ENCODE data around the gene NUBPL.

The NUBPL gene

DNA sequence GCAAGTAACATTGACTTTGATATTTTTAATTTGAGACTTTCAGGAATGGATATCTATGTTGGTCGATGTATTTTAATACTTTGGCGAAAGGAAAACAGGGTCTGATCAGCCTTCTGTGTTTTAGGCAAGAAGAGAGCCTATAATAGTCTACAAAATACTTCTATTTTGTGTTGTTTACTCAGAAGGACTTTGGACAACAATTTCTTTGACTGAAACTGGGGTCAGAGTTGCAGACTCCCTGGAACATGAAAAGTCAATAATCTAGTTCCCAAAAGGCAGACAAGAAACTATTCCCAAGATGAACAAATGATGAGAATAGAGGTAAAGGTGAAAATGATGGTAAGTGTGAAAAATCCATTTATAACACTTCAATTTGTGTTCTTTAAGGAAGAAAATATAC lies 10.6 kb upstream of the NUBPL start:
- no peaks in the 10 kb centered on the region for H3K9me3 ChIP-seq (ENCODE audit: insufficient read depth, low read depth, low read length)
- WGBS: 75% methylated on average over 2 of the region's 2 CpGs
- H3K27ac ChIP-seq (ENCODE audit: low read depth, low read length): no peak overlapping the region
- no peaks in the 10 kb centered on the region for H3K4me1 ChIP-seq (ENCODE audit: insufficient read depth, low read length)
- no peak overlapping the region for H3K4me3 ChIP-seq (ENCODE audit: low read length)
- H3K9ac ChIP-seq (ENCODE audit: low read depth, low read length): no peak overlapping the region
- H3K36me3 ChIP-seq (ENCODE audit: insufficient read depth, low read length): no peaks in the 10 kb centered on the region
- H3K27me3 ChIP-seq (ENCODE audit: insufficient read depth, low read length): peaks cover 8% of the 10 kb centered on the region; the same call in 1 of the 2 replicates

DNA sequence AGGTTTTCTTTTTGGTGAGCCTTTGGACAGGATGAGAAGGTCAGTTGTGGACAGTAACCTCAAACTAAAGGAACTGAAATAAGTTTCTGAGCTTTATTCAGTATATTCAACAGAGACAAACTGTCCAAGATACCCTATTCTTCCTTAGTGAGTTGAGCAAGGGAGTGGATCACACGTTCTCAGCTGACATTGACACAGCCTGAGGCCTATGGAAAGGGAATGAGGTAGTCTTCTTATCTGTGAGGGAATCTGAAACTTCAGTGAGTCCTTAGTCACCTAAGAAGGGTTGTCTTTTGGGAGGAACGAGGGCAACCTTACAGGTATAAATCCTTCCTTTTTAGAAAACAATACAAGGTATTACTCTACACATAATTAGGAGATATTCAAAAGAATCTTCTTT lies 5.0 kb upstream of the NUBPL start:
- no peaks in the 10 kb centered on the region for H3K9me3 ChIP-seq (ENCODE audit: insufficient read depth, low read depth, low read length)
- peaks cover 11% of the 10 kb centered on the region; the same call in 1 of the 2 replicates for H3K27me3 ChIP-seq (ENCODE audit: insufficient read depth, low read length)
- no peak overlapping the region for H3K27ac ChIP-seq (ENCODE audit: low read depth, low read length)
- H3K36me3 ChIP-seq (ENCODE audit: insufficient read depth, low read length): no peaks in the 10 kb centered on the region
- H3K4me3 ChIP-seq (ENCODE audit: low read length): no peak overlapping the region
- no peak overlapping the region for H3K9ac ChIP-seq (ENCODE audit: low read depth, low read length)
- 76% methylated on average over 1 of the region's 2 CpGs for WGBS
- H3K4me1 ChIP-seq (ENCODE audit: insufficient read depth, low read length): no peaks in the 10 kb centered on the region

GRCh38 chr14:31559939-31560338 lies 1.3 kb upstream of the NUBPL start:
- no peaks in the 10 kb centered on the region for H3K9me3 ChIP-seq (ENCODE audit: insufficient read depth, low read depth, low read length)
- no peak overlapping the region for H3K4me3 ChIP-seq (ENCODE audit: low read length)
- no peak overlapping the region for H3K27ac ChIP-seq (ENCODE audit: low read depth, low read length)
- WGBS: 96% methylated on average over 21 of the region's 21 CpGs
- 0 out of 2 replicates have a peak, but pooled peaks cover 4% of the 10 kb centered on the region for H3K27me3 ChIP-seq (ENCODE audit: insufficient read depth, low read length)
- H3K36me3 ChIP-seq (ENCODE audit: insufficient read depth, low read length): no peaks in the 10 kb centered on the region
- peaks cover 6% of the 10 kb centered on the region; the same call in 1 of the 2 replicates for H3K4me1 ChIP-seq (ENCODE audit: insufficient read depth, low read length)
- H3K9ac ChIP-seq (ENCODE audit: low read depth, low read length): no peak overlapping the region

DNA sequence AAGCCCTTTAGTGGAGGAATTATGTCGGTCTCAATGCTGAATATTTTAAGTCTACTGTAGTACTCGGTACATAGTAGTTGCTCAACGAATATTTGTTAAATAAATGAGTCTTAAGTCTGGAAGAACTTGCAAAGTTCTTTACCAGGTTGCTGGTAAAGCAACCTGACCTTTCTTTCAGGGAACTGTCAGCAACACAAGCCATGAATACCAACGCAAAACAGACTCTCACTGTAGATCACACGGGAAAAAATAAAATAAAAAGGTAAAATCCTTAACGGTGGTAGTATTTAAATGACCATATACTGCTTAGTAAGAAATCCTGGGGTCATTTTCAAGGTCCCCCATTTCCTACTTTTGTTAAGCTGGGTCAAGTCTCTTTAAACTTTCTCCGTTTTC lies 447 bp upstream of the NUBPL start:
- Histone ChIP-seq H3K9ac (ENCODE audit: low read depth, low read length) (peak overlapping the region; percentile 82), H3K27me3 (ENCODE audit: insufficient read depth, low read length) (0 out of 2 replicates have a peak, but pooled peaks cover 2% of the 10 kb centered on the region), H3K4me3 (ENCODE audit: low read length) (peak overlapping the region; percentile 76), H3K9me3 (ENCODE audit: insufficient read depth, low read depth, low read length) (no peaks in the 10 kb centered on the region), H3K27ac (ENCODE audit: low read depth, low read length) (peak overlapping the region; percentile 51; the same call in 1 of the 2 replicates), H3K4me1 (ENCODE audit: insufficient read depth, low read length) (peaks cover 6% of the 10 kb centered on the region; the same call in 1 of the 2 replicates), H3K36me3 (ENCODE audit: insufficient read depth, low read length) (no peaks in the 10 kb centered on the region)
- 60% methylated on average over 6 of the region's 7 CpGs for WGBS

DNA sequence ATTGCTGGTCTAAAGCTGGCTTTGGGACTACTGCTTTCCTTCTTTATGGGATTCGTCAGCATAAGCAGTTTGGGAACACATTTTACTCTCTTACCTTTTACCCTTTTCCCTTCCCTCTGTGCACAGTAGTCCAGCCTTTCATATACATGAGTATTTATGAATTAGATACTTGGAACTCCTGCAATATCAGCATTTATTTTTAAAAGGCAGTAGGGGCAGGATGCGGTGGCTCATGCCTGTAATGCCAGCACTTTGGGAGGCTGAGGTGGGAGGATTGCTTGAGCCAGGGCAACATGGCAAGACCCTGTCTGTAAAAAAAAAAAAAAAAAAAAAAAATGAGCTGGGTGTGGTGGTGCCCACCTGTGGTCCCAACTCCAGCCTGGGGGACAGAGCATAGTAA lies 3.0 kb downstream of the NUBPL start:
- 97% methylated on average over 2 of the region's 2 CpGs for WGBS
- no peak overlapping the region for H3K4me3 ChIP-seq (ENCODE audit: low read length)
- H3K4me1 ChIP-seq (ENCODE audit: insufficient read depth, low read length): peaks cover 6% of the 10 kb centered on the region; the same call in 1 of the 2 replicates
- no peak overlapping the region for H3K27ac ChIP-seq (ENCODE audit: low read depth, low read length)
- H3K9ac ChIP-seq (ENCODE audit: low read depth, low read length): no peak overlapping the region
- peaks cover 8% of the 10 kb centered on the region; the same call in 1 of the 2 replicates for H3K36me3 ChIP-seq (ENCODE audit: insufficient read depth, low read length)
- H3K9me3 ChIP-seq (ENCODE audit: insufficient read depth, low read depth, low read length): no peaks in the 10 kb centered on the region
- no peaks in the 10 kb centered on the region for H3K27me3 ChIP-seq (ENCODE audit: insufficient read depth, low read length)

- H3K4me1 ChIP-seq (ENCODE audit: insufficient read depth, low read length): peaks cover 6% of the 10 kb centered on the region; the same call in 1 of the 2 replicates
- no peaks in the 10 kb centered on the region for H3K9me3 ChIP-seq (ENCODE audit: insufficient read depth, low read depth, low read length)
- H3K27ac ChIP-seq (ENCODE audit: low read depth, low read length): no peak overlapping the region
- H3K4me3 ChIP-seq (ENCODE audit: low read length): no peak overlapping the region
- peaks cover 8% of the 10 kb centered on the region; the same call in 1 of the 2 replicates for H3K36me3 ChIP-seq (ENCODE audit: insufficient read depth, low read length)
- WGBS: 91% methylated on average over 1 of the region's 1 CpG
- H3K27me3 ChIP-seq (ENCODE audit: insufficient read depth, low read length): no peaks in the 10 kb centered on the region
- H3K9ac ChIP-seq (ENCODE audit: low read depth, low read length): no peak overlapping the region
Observed at GRCh38 chr14:31566456-31566855, 5.3 kb downstream of the NUBPL start.

DNA sequence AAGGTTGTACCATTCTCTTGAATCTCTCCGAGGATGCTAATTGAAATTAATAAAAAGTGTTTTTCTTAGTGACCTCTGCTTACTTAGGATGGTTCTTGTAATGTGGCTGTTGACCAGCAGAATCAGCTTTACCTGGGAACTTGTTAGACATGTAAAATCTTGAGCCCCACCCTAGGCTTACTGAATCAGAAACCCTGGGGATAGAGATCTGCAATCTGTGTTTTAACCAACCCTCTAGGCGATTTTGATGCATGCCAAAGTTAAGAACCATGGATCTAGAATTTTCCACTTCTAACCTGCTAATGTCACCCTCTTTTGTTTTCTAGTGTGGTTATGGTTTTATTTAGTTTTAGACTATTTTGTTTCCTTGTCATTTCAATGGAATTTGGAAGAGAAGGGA lies 6.5 kb downstream of the NUBPL start:
- H3K27me3 ChIP-seq (ENCODE audit: insufficient read depth, low read length): no peaks in the 10 kb centered on the region
- H3K27ac ChIP-seq (ENCODE audit: low read depth, low read length): no peak overlapping the region
- no peaks in the 10 kb centered on the region for H3K4me1 ChIP-seq (ENCODE audit: insufficient read depth, low read length)
- no peaks in the 10 kb centered on the region for H3K9me3 ChIP-seq (ENCODE audit: insufficient read depth, low read depth, low read length)
- peaks cover 8% of the 10 kb centered on the region; the same call in 1 of the 2 replicates for H3K36me3 ChIP-seq (ENCODE audit: insufficient read depth, low read length)
- 98% methylated on average over 2 of the region's 2 CpGs for WGBS
- no peak overlapping the region for H3K4me3 ChIP-seq (ENCODE audit: low read length)
- H3K9ac ChIP-seq (ENCODE audit: low read depth, low read length): no peak overlapping the region

- Histone ChIP-seq H3K4me3 (ENCODE audit: low read length) (no peak overlapping the region), H3K9me3 (ENCODE audit: insufficient read depth, low read depth, low read length) (no peaks in the 10 kb centered on the region), H3K4me1 (ENCODE audit: insufficient read depth, low read length) (no peaks in the 10 kb centered on the region), H3K27me3 (ENCODE audit: insufficient read depth, low read length) (no peaks in the 10 kb centered on the region), H3K27ac (ENCODE audit: low read depth, low read length) (no peak overlapping the region), H3K36me3 (ENCODE audit: insufficient read depth, low read length) (peaks cover 8% of the 10 kb centered on the region; the same call in 1 of the 2 replicates), H3K9ac (ENCODE audit: low read depth, low read length) (no peak overlapping the region)
- 98% methylated on average over 2 of the region's 5 CpGs for WGBS
Observed at GRCh38 chr14:31568161-31568560, 7.0 kb downstream of the NUBPL start.

- H3K36me3 ChIP-seq (ENCODE audit: insufficient read depth, low read length): peaks cover 8% of the 10 kb centered on the region; the same call in 1 of the 2 replicates
- H3K9ac ChIP-seq (ENCODE audit: low read depth, low read length): no peak overlapping the region
- no peaks in the 10 kb centered on the region for H3K27me3 ChIP-seq (ENCODE audit: insufficient read depth, low read length)
- H3K4me3 ChIP-seq (ENCODE audit: low read length): no peak overlapping the region
- H3K27ac ChIP-seq (ENCODE audit: low read depth, low read length): no peak overlapping the region
- no peaks in the 10 kb centered on the region for H3K4me1 ChIP-seq (ENCODE audit: insufficient read depth, low read length)
- no peaks in the 10 kb centered on the region for H3K9me3 ChIP-seq (ENCODE audit: insufficient read depth, low read depth, low read length)
- no CpG with 5 or more reads among the region's 1 CpG for WGBS
Observed at GRCh38 chr14:31568671-31569070, 7.5 kb downstream of the NUBPL start.

GRCh38 chr14:31572955-31573354 lies 11.8 kb downstream of the NUBPL start:
- Histone ChIP-seq H3K27ac (ENCODE audit: low read depth, low read length) (no peak overlapping the region), H3K27me3 (ENCODE audit: insufficient read depth, low read length) (no peaks in the 10 kb centered on the region), H3K4me3 (ENCODE audit: low read length) (no peak overlapping the region), H3K4me1 (ENCODE audit: insufficient read depth, low read length) (no peaks in the 10 kb centered on the region), H3K9ac (ENCODE audit: low read depth, low read length) (no peak overlapping the region), H3K36me3 (ENCODE audit: insufficient read depth, low read length) (no peaks in the 10 kb centered on the region), H3K9me3 (ENCODE audit: insufficient read depth, low read depth, low read length) (no peaks in the 10 kb centered on the region)
- WGBS: 100% methylated on average over 1 of the region's 2 CpGs

- Histone ChIP-seq H3K36me3 (ENCODE audit: insufficient read depth, low read length) (no peaks in the 10 kb centered on the region), H3K27me3 (ENCODE audit: insufficient read depth, low read length) (no peaks in the 10 kb centered on the region), H3K27ac (ENCODE audit: low read depth, low read length) (no peak overlapping the region), H3K9me3 (ENCODE audit: insufficient read depth, low read depth, low read length) (no peaks in the 10 kb centered on the region), H3K4me1 (ENCODE audit: insufficient read depth, low read length) (no peaks in the 10 kb centered on the region; the same call in 1 of the 2 replicates), H3K9ac (ENCODE audit: low read depth, low read length) (no peak overlapping the region), H3K4me3 (ENCODE audit: low read length) (no peak overlapping the region)
- 88% methylated on average over 1 of the region's 1 CpG for WGBS
Observed at GRCh38 chr14:31576949-31577348, 15.7 kb downstream of the NUBPL start.

DNA sequence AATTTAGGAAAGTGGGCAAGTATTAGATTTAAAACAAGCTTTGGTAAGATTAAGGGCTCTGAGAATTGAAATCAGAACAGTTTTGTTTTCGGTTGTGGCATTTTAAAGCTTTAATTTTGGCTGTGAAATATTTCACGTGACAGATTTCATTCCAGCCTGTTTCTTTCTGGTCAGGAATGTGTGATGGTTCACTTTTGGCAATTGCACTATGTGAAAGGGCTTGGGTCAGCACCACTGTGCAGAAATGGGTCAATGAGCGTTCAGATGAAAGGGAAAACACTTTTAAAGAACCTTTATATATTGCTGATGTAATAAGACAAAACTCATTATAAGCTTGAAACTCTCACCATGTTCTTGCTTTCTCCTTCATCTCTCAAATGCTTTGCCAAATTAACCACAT lies 17.1 kb downstream of the NUBPL start:
- 39% methylated on average over 2 of the region's 3 CpGs for WGBS
- Histone ChIP-seq H3K9me3 (ENCODE audit: insufficient read depth, low read depth, low read length) (no peaks in the 10 kb centered on the region), H3K4me3 (ENCODE audit: low read length) (no peak overlapping the region), H3K27ac (ENCODE audit: low read depth, low read length) (no peak overlapping the region), H3K36me3 (ENCODE audit: insufficient read depth, low read length) (no peaks in the 10 kb centered on the region), H3K9ac (ENCODE audit: low read depth, low read length) (no peak overlapping the region), H3K27me3 (ENCODE audit: insufficient read depth, low read length) (no peaks in the 10 kb centered on the region), H3K4me1 (ENCODE audit: insufficient read depth, low read length) (no peaks in the 10 kb centered on the region; the same call in 1 of the 2 replicates)

Measured in HUES64 (cell line).